Astrocyte of the cerebellum (primary cell): ENCODE data around the gene ARHGAP18.
A peak's percentile ranks its signal among the peaks of the same experiment; 100 is the strongest.

Experiments used
- DNase-seq: peaks from one replicate; pipeline ENCODE4 v3.0.0-alpha.2; 2011; ENCODE audit warnings: low read depth
- H3K4me3 ChIP-seq: 2 replicates; pipeline ENCODE4 v1.5.1; 2011; ENCODE audit warnings: mild to moderate bottlenecking, low read depth, low read length, moderate library complexity
- in situ Hi-C: cut with HindIII; loops from 2 replicates; pipeline ENCODE4 v1.10.0; 2017; ENCODE audit warnings: low sequenced_read_pairs
- TF ChIP-seq, protein P1 (sequence below): IDR thresholded peaks from 2 replicates; pipeline ENCODE4 v1.5.1; 2012; ENCODE audit warnings: low read length, low read depth, moderate library complexity, mild to moderate bottlenecking; ENCODE audit errors: missing control alignments

The ARHGAP18 gene

DNA sequence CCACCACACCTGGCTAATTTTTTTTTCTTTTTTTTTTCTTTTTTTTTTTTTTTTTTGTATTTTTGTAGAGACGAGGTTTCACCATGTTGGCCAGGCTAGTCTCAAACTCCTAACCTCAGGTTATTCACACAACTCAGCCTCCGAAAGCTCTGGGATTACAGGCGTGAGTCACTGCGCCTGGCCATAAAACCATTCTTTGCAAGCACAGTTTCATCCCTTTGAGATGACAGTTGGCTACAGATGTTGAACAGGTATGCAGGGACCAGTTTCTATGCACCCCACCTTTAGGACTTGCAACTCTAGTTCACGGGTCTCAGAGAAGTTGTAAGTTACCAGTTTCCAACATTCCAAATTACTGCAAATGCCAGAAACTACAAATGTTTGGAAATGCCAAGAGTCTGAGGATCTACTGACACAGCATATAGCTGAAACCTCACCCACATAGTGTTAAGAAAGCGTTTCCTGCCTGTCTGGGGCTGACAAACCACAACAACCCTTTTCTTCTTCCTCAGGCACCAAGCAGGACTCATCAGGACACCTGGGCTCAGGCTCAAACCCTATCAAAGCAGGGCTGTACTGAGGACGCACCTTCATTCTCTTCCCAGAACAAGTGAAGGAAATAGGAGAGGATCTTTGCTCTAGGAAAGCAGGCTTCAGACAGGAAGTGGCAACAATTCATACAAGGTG lies 22.9 kb downstream of the ARHGAP18 start:
- H3K4me3 ChIP-seq, result no peak overlapping the region
- TF ChIP-seq, protein P1, sequence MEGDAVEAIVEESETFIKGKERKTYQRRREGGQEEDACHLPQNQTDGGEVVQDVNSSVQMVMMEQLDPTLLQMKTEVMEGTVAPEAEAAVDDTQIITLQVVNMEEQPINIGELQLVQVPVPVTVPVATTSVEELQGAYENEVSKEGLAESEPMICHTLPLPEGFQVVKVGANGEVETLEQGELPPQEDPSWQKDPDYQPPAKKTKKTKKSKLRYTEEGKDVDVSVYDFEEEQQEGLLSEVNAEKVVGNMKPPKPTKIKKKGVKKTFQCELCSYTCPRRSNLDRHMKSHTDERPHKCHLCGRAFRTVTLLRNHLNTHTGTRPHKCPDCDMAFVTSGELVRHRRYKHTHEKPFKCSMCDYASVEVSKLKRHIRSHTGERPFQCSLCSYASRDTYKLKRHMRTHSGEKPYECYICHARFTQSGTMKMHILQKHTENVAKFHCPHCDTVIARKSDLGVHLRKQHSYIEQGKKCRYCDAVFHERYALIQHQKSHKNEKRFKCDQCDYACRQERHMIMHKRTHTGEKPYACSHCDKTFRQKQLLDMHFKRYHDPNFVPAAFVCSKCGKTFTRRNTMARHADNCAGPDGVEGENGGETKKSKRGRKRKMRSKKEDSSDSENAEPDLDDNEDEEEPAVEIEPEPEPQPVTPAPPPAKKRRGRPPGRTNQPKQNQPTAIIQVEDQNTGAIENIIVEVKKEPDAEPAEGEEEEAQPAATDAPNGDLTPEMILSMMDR, result no peak
- no peak for DNase-seq
- in situ Hi-C loops, result no loop called here

DNA sequence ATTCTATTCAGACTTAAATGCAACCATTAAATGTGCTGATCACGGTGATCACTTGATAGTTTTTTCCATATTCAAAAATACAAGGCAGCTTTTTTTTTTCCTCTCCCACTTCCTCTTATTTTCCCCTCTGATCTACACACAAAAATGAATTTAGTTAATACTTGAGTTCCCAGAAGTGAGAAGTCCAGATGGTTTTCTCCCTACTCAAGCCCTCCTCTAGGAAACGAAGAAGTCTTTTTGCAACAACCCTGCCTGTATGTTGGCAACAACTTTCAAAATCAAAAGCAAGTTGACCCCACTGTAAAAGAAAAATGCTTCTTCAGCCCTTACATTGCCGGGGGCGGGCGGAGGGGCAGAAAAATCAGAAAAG lies 24.3 kb downstream of the ARHGAP18 start:
- no peak overlapping the region for H3K4me3 ChIP-seq
- TF ChIP-seq, protein P1, result no peak
- in situ Hi-C loops, result no loop called here
- no peak for DNase-seq

DNA sequence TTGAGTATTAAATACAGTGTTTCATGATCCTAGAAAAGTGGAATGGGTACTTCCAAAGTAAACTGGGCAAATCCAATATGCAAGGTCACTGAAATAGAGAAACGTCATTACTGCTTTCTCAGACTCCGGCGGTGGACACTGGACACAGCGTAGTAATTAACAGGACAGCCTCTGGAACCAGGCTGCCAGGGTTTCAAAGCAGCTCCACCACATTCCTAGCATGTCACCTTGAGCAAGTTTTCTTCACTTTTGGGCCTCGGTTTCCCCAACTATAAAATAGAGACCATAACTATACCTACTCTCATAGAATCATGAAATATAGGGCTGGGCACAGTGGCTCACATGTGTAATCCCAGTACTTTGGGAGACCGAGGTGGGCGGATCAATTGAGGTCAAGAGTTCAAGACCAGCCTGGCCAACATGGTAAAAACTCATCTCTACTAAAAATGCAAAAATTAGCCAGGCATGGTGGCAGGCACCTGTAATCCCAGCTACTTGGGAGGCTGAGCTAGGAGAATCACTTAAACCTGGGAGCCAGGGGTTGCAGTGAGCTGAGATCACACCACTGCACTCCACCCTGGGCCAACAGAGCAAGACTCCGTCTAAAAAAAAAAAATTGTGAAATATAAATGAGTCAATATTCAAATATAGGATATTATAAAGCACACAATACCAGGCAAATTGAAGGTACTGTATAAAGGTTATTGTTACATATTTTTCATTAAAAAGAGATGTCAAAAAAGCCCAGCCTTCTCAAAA lies 24.9 kb downstream of the ARHGAP18 start:
- TF ChIP-seq, protein P1, result no peak
- DNase-seq, result no peak
- in situ Hi-C loops, result no loop called here
- no peak overlapping the region for H3K4me3 ChIP-seq

DNA sequence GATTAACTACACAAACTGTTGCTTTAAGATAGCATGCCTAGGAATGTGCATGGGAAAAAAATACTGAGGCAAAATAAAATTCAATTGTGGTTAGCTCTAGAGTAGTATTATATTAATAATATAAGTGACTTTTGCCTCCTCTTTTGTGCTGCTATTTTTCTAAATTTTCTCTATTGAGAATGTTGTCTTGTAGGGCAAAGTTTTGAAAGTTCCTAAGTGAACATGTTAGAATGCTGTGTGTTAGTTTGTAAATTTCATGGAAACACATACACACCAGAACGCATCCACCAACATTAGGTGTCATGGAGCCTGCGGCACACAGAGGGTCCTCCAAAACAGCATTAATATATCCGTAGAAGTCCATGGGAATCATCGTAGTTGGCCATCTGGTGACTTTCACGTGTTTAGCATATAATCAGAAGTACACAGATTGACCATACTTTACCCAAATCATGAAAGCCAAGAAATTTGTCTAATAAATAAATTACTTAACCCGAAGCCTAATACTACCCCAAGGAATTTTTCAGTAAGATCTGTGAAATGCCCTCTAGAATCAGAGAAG lies 25.6 kb downstream of the ARHGAP18 start:
- in situ Hi-C loops, result no loop called here
- no peak overlapping the region for H3K4me3 ChIP-seq
- TF ChIP-seq, protein P1, result no peak
- no peak for DNase-seq

DNA sequence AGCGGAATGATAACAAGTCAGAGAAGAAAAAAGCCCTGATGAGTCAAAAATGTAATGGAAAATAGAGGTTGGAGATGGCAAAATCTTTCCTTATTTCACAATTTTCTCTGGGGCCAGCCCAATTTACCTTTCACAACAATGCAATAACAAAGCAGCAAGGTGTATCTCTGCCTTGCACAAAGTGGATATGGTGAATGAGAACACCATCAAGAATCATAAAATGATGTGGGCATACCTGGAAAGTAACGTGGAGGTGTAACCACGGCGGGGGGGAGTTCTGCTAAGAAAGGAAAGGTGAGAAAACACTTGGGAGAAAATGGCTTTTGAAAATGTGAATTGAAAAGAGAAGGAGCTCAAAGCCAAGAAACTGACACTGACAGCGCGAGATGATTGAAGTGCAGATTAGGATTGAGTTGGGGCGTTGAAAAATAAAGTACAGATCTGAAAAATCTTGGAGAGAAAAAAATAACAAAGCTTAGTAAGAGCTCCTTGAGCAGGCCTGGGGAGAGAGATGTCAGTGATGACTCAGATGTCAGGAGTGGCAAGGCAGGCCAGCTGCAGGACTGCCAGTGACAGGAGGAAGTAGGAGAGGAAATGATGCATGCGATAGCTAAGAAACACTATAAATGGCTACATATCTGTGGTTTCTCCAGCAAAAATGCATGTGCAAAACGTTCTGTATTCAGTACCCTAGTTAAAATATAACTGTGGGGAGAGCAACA lies 26.2 kb downstream of the ARHGAP18 start:
- TF ChIP-seq, protein P1, result no peak
- H3K4me3 ChIP-seq, result no peak overlapping the region
- in situ Hi-C loops, result no loop called here
- DNase-seq, result peak; percentile 92

DNA sequence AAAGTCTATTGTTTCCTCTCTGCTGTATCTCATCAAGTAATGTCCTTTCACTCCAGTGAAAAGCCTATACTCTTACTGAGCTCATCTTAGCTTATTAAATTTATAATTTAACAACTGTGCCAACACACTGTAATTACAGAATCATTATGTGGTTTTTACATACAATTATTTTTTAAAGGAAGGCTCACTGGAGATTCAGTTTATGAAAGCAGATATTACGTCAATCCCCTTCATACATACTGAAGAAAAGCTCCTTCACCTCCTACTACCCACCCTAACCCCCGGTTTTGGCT lies 28.1 kb downstream of the ARHGAP18 start:
- no peak for DNase-seq
- TF ChIP-seq, protein P1, result no peak
- H3K4me3 ChIP-seq, result no peak overlapping the region
- in situ Hi-C loops, result no loop called here
